ENCODE data around the gene CDKN2B. TPM values are rescaled to one million over a fixed set of nuclear protein-coding genes. Genes with fewer than 3 reads are reported as not detected.

Gene CDKN2B
- total RNA-seq, 3 donors from 2014 or later (not counting 1 experiment from before 2014, with no cell fraction given): 0.16 to 0.30 TPM; not detected in 1

- H3K36me3 Mint-ChIP-seq: no peaks in the 10 kb centered on the region
These were observed 45.4 kb upstream of the CDKN2B start for GRCh38 chr9:22054529-22054928.

GRCh38 chr9:22054076-22054475, 45.0 kb upstream of the CDKN2B start:
- H3K27ac ChIP-seq (ENCODE audit: low read length): no peak overlapping the region
- ATAC-seq (no peak), DNase-seq (no peak)
- no peak overlapping the region for H3K4me3 ChIP-seq (ENCODE audit: low read length)
- intact Hi-C loops (cut with micrococcal nuclease): no loop called here
- WGBS (ENCODE audit: insufficient coverage): 100% methylated on average over 2 of the region's 3 CpGs
- TF ChIP-seq CTCF (IDR thresholded peaks at IDR 0.05): no peak
- H3K4me1 ChIP-seq (ENCODE audit: control insufficient read depth, insufficient read depth, low read length): peaks cover 5% of the 10 kb centered on the region
- Mint-ChIP-seq H3K27me3 (ENCODE audit: low read depth in 2 of 2) (no peaks in the 10 kb centered on the region), H3K36me3 (no peaks in the 10 kb centered on the region), H3K4me3 (no peak overlapping the region), H3K9me3 (no peaks in the 10 kb centered on the region), H3K4me1 (peaks cover 11 to 17% of the 10 kb centered on the region in 2 donors), H3K27ac (no peak overlapping the region)
- H3K9me3 ChIP-seq (ENCODE audit: control insufficient read depth, insufficient read depth, low read length): no peaks in the 10 kb centered on the region
- H3K27me3 ChIP-seq (ENCODE audit: control insufficient read depth, insufficient read depth, low read length): no peaks in the 10 kb centered on the region
- H3K36me3 ChIP-seq (ENCODE audit: control insufficient read depth, insufficient read depth, low read length): no peaks in the 10 kb centered on the region

More at GRCh38 chr9:22054529-22054928, 45.4 kb upstream of the CDKN2B start:
- 100% methylated on average over 1 of the region's 2 CpGs for WGBS (ENCODE audit: insufficient coverage)
- no peak for TF ChIP-seq CTCF (IDR thresholded peaks at IDR 0.05)
- ATAC-seq (no peak), DNase-seq (no peak)
- H3K27ac Mint-ChIP-seq: no peak overlapping the region
- H3K9me3 Mint-ChIP-seq: no peaks in the 10 kb centered on the region
- Histone ChIP-seq H3K27ac (ENCODE audit: low read length) (no peak overlapping the region), H3K4me1 (ENCODE audit: control insufficient read depth, insufficient read depth, low read length) (peaks cover 5% of the 10 kb centered on the region), H3K4me3 (ENCODE audit: low read length) (no peak overlapping the region), H3K27me3 (ENCODE audit: control insufficient read depth, insufficient read depth, low read length) (no peaks in the 10 kb centered on the region), H3K9me3 (ENCODE audit: control insufficient read depth, insufficient read depth, low read length) (no peaks in the 10 kb centered on the region), H3K36me3 (ENCODE audit: control insufficient read depth, insufficient read depth, low read length) (no peaks in the 10 kb centered on the region)
- intact Hi-C loops (cut with micrococcal nuclease): no loop called here
- H3K4me1 Mint-ChIP-seq: peaks cover 11 to 17% of the 10 kb centered on the region in 2 donors
- no peaks in the 10 kb centered on the region for H3K27me3 Mint-ChIP-seq (ENCODE audit: low read depth in 2 of 2)
- H3K4me3 Mint-ChIP-seq: no peak overlapping the region

- Histone ChIP-seq H3K27me3 (ENCODE audit: control insufficient read depth, insufficient read depth, low read length) (no peaks in the 10 kb centered on the region), H3K4me1 (ENCODE audit: control insufficient read depth, insufficient read depth, low read length) (peaks cover 5% of the 10 kb centered on the region), H3K9me3 (ENCODE audit: control insufficient read depth, insufficient read depth, low read length) (no peaks in the 10 kb centered on the region), H3K4me3 (ENCODE audit: low read length) (no peak overlapping the region), H3K27ac (ENCODE audit: low read length) (no peak overlapping the region), H3K36me3 (ENCODE audit: control insufficient read depth, insufficient read depth, low read length) (no peaks in the 10 kb centered on the region)
- peaks cover 11 to 17% of the 10 kb centered on the region in 2 donors for H3K4me1 Mint-ChIP-seq
- no peaks in the 10 kb centered on the region for H3K36me3 Mint-ChIP-seq
- no peaks in the 10 kb centered on the region for H3K9me3 Mint-ChIP-seq
- ATAC-seq (no peak), DNase-seq (no peak)
- no peak overlapping the region for H3K4me3 Mint-ChIP-seq
- TF ChIP-seq CTCF (IDR thresholded peaks at IDR 0.05): no peak
- 23% methylated on average over 1 of the region's 2 CpGs for WGBS (ENCODE audit: insufficient coverage)
- peak overlapping the region in 1 of 2 donors; percentile 43 for H3K27ac Mint-ChIP-seq
- no peaks in the 10 kb centered on the region for H3K27me3 Mint-ChIP-seq (ENCODE audit: low read depth in 2 of 2)
- intact Hi-C loops (cut with micrococcal nuclease): no loop called here
These were observed 44.1 kb upstream of the CDKN2B start for GRCh38 chr9:22053178-22053577.

- Histone ChIP-seq H3K27me3 (ENCODE audit: control insufficient read depth, insufficient read depth, low read length) (no peaks in the 10 kb centered on the region), H3K9me3 (ENCODE audit: control insufficient read depth, insufficient read depth, low read length) (no peaks in the 10 kb centered on the region), H3K4me3 (ENCODE audit: low read length) (no peak overlapping the region), H3K36me3 (ENCODE audit: control insufficient read depth, insufficient read depth, low read length) (no peaks in the 10 kb centered on the region), H3K4me1 (ENCODE audit: control insufficient read depth, insufficient read depth, low read length) (peaks cover 5% of the 10 kb centered on the region), H3K27ac (ENCODE audit: low read length) (no peak overlapping the region)
- DNase-seq (peak in 1 of 2 donors; percentile 17), ATAC-seq (no peak)
- Mint-ChIP-seq H3K4me3 (no peak overlapping the region), H3K9me3 (no peaks in the 10 kb centered on the region), H3K27ac (peak overlapping the region in 1 of 2 donors; percentile 43), H3K27me3 (ENCODE audit: low read depth in 2 of 2) (no peaks in the 10 kb centered on the region), H3K4me1 (peaks cover 11 to 17% of the 10 kb centered on the region in 2 donors), H3K36me3 (no peaks in the 10 kb centered on the region)
- intact Hi-C loops (cut with micrococcal nuclease): no loop called here
- TF ChIP-seq CTCF (IDR thresholded peaks at IDR 0.05): no peak
- 77% methylated on average over 4 of the region's 4 CpGs for WGBS (ENCODE audit: insufficient coverage)
These were observed 43.4 kb upstream of the CDKN2B start for GRCh38 chr9:22052376-22052945.

Measured in natural killer cell (primary cell).